Astrocyte of the spinal cord (primary cell): ENCODE measurements around the gene SLC66A2.
"Not testable (repeated sequence)": the region's sequence is repeated elsewhere in the genome, so short reads cannot be mapped to it uniquely, and the experiment has no call there.

Experiments
- DNase-seq: peaks from one replicate; pipeline ENCODE4 v3.0.0; 2011; ENCODE audit warnings: low read depth, low spot score
- H3K4me3 ChIP-seq: 2 replicates; pipeline ENCODE4 v1.5.1; 2011; ENCODE audit warnings: low read depth, mild to moderate bottlenecking, low read length, moderate library complexity
- CTCF ChIP-seq: IDR thresholded peaks from 2 replicates; pipeline ENCODE4 v1.5.1; 2012; ENCODE audit warnings: low read depth, mild to moderate bottlenecking, low read length, inconsistent platforms
- in situ Hi-C: cut with HindIII; loops from 2 replicates; pipeline ENCODE4 v1.10.0; 2017; ENCODE audit warnings: low sequenced_read_pairs

Gene SLC66A2

GRCh38 chr18:79951545-79952455, at the start of gene SLC66A2:
TSS of gene SLC66A2 (minus strand) at chr18:79951653. CDS start at chr18:79950926, 727 bp downstream.
- DNase-seq = peak; percentile 83
- peak within 1 kb of the TSS; percentile 56 for H3K4me3 ChIP-seq
- TF ChIP-seq CTCF = no peak
- in situ Hi-C loops = no loop called here

- in situ Hi-C loops = no loop called here
- no peak for DNase-seq
- H3K4me3 ChIP-seq = no peak overlapping the region
- TF ChIP-seq CTCF = no peak
These were observed 49.4 kb upstream of the SLC66A2 start for GRCh38 chr18:80000877-80001276.

- DNase-seq, H3K4me3 ChIP-seq, in situ Hi-C loops: not testable (repeated sequence)
These were observed 48.2 kb upstream of the SLC66A2 start for GRCh38 chr18:79999701-80000100.

- no peak for DNase-seq
- in situ Hi-C loops = no loop called here
These were observed 40.0 kb upstream of the SLC66A2 start for GRCh38 chr18:79991494-79991893.

GRCh38 chr18:79989195-79989497, 37.7 kb upstream of the SLC66A2 start:
- in situ Hi-C loops = no loop called here
- no peak for TF ChIP-seq CTCF
- peak overlapping the region; percentile 84 for H3K4me3 ChIP-seq
- DNase-seq = no peak

More at GRCh38 chr18:79991494-79991893, 40.0 kb upstream of the SLC66A2 start:
- no peak for TF ChIP-seq CTCF
- no peak overlapping the region for H3K4me3 ChIP-seq

- no peak for TF ChIP-seq CTCF
- peak within 1 kb of the TSS; percentile 84 for H3K4me3 ChIP-seq
- DNase-seq = peak; percentile 87
- in situ Hi-C loops = no loop called here
These were observed 37.2 kb upstream of the SLC66A2 start, which contains the start of gene TXNL4A for GRCh38 chr18:79988451-79989194. TSS of gene TXNL4A (minus strand) at chr18:79988563. CDS start at chr18:79988392, 171 bp downstream.

GRCh38 chr18:79988071-79988450, 36.6 kb upstream of the SLC66A2 start:
- TF ChIP-seq CTCF = peak; percentile 43
- in situ Hi-C loops = no loop called here
- DNase-seq = no peak
- peak overlapping the region; percentile 84 for H3K4me3 ChIP-seq
